Stimulated activated CD8-positive, alpha-beta memory T cell treated with anti-CD3 and anti-CD28 coated beads, Interleukin-15, amount 100 ng/mL, for 24 hours (primary cell): ENCODE results near the gene CHST5.
"Not testable (repeated sequence)": the region's sequence is repeated elsewhere in the genome, so short reads cannot be mapped to it uniquely, and the experiment has no call there.

ENCODE experiments used
- DNase-seq: peaks from one replicate; pipeline ENCODE4 v3.0.0-alpha.2; 2020; ENCODE audit warnings: low read depth

CHST5 gene

DNA sequence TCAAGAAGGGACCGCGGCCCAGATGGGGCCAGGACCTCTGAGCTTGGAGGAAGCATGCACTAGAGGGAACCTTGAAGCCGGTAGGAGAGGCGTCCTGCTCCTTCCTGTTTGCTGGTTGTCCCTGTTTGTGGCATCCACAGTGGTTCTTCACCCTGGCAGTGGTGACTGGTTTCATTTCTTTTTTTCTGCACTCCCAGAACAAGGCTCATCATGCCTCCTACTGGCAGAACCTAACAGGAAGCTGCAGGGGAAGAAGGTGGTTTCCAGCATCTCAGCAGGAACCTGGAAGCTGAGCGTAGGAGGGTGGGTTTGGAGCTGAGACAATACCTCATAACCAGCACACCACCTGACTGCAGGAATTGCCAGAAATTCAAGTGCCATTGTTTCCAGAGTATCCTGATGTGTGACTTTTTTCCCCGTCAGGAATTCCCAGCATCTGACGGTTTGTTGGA lies 14.3 kb upstream of the CHST5 start:
- DNase-seq, result no peak

- DNase-seq, result not testable (repeated sequence)
These were observed 12.5 kb upstream of the CHST5 start for GRCh38 chr16:75548456-75548855.

GRCh38 chr16:75546293-75546692 lies 10.4 kb upstream of the CHST5 start:
- no peak for DNase-seq

DNA sequence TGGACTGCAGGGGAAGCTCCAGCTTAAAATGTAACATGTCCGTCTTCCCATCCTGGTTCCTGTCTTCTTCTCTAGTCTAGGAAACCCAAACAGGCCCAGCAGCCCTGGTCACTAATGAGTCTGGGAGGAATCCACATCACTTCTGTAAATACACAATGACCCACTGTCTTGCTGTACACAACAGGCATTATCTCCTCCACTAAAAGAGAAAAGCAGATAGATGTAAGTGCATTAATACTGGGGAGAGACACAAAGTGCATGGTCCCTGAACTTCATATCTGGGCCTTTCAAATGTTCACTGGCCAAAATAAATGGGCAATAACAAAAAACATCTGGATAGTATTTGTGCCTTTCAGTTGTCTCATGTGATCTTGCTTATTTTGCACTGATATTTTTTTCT lies 10.0 kb upstream of the CHST5 start:
- DNase-seq, result not testable (repeated sequence)

DNA sequence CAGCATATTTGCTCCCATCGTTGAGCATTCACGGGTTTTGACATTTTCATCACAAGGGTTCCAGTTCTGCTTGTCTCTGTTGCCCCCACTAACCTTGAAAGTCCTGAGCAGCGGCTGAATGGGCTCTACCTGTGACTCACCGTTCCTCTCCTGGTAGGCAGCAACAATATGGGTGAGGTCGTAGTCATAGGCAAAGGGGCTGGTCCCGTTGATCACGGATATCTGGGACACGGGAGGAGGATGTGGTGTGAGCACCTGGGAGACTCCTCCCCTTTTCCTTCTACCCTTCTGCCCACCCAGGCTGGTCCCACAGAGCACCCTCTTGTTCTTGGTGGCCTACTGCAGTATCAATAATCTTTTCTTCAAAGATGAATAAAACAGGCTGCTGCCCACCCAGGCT lies 6.6 kb upstream of the CHST5 start:
- DNase-seq, result not testable (repeated sequence)

- no peak for DNase-seq
These were observed 5.3 kb upstream of the CHST5 start for GRCh38 chr16:75541236-75541635.

- not testable (repeated sequence) for DNase-seq
These were observed 3.1 kb upstream of the CHST5 start for GRCh38 chr16:75538882-75539565.

GRCh38 chr16:75537776-75538175 lies 1.9 kb upstream of the CHST5 start:
- DNase-seq, result no peak

- no peak for DNase-seq
These were observed 581 bp downstream of the CHST5 start for GRCh38 chr16:75535211-75535843.

DNA sequence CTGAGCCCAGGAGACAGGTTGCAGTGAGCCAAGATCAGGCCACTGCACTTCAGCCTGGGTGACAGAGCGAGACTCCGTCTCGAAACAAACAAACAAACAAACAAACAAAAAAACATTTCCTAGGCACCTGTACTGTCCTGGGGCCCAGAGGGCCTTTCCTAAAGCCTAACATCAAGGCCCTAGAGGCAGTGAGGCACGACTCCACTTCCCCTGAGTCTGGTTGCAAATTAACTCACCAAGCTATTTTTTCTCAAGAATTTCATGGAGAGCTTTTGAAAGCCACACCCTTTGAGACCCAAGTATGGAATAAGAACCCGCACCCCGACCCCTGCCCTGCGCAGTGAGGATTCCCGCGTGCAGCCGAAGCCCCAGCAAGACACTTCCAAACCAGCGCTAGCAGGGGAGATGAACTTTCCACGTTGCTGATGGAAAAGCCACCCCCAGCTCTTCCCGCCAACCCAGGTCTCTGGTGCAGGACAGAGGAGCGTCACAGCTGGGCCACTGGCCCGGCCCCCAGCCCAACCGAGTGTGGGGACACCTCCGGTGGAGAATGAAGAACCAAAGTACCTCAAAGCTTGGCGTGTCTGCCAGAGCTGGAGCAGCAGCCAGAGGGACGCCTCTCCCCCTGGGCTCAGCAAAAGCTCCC lies 1.2 kb downstream of the CHST5 start:
- no peak for DNase-seq

GRCh38 chr16:75532791-75533190 lies 3.1 kb downstream of the CHST5 start:
- DNase-seq, result no peak

- no peak for DNase-seq
These were observed 3.7 kb downstream of the CHST5 start for GRCh38 chr16:75532142-75532765.

- DNase-seq, result no peak
These were observed 5.9 kb downstream of the CHST5 start for GRCh38 chr16:75529959-75530358.

DNA sequence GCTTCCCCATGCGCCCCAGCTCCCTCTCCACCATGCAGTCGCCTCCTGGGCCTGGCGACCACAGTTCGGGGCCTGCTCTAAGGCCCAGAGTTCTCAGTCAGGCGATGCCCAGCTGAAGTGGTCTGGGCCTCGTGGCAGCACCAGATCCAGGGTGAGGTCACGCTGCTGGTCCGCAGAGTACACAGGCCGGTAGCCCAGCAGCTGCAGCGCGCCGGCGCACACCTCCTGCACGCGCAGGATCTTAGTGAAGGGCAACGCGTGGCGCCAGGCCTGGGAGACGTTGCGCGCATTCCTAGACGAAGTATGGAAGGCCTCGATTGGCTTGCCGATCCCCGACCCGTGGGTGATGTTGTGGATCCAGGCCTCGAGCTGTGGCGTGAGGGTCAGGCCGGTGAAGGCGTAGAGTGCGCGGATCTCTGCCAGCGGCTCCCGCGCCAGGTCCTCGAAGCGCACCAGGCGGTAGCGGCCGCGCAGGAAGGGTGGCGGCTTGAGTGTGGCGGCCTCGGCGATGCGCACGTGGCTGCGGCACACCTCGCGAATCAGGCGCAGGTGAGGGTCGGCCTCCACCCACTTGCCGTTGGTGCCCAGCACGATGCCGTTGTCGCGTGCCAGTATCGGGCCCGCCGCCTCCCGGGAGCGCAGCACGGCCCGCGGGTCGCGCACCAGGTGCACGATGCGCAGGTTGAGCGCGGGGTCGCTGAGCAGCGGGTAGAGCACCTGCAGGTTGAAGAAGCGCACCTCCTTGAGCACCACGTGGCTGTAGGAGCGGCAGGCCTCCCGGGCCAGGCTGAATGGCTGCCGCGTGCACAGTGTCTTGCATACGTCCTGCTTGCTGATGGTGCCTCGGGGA lies 6.6 kb downstream of the CHST5 start:
- DNase-seq, result no peak

DNA sequence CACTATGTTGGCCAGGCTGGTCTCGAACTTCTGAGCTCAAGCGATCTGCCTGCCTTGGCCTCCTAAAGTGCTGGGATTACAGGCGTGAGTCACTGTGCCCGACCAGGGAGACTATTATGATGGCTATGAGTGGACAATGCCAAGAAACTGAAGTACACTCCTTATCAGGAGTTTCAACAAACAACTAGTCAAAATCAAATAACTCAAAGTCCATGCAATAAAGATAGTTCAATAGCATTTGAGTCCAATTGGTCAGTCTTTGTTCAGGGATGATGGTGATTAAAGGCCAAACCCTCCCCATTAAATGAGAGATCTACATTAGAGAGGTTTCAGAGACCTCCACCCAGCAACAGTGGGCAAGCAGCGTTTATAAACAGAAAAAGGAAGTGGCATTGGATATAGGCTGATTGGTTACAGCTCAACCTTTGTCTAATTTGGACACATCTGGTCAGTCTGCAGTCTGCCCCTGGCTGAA lies 8.0 kb downstream of the CHST5 start:
- no peak for DNase-seq

GRCh38 chr16:75526032-75526790 lies 9.7 kb downstream of the CHST5 start:
- DNase-seq, result no peak

DNA sequence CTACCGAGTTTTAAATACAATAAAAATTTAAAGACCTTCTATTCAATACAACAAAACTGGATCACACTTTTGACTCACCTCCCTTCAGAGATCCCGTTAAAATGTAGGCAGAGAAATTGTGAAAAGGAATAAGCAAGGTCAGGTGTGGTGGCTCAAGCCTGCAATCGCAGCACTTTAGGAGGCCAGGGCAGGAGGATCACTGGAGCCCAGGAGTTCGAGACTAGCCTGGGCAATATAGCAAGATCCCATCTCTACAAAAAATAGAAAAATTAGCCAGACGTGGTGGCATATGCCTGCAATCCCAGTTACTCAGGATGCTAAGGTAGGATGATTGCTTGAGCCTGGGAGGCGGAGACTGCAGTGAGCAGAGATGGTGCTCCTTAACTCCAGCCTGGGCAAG lies 16.7 kb downstream of the CHST5 start:
- no peak for DNase-seq

DNA sequence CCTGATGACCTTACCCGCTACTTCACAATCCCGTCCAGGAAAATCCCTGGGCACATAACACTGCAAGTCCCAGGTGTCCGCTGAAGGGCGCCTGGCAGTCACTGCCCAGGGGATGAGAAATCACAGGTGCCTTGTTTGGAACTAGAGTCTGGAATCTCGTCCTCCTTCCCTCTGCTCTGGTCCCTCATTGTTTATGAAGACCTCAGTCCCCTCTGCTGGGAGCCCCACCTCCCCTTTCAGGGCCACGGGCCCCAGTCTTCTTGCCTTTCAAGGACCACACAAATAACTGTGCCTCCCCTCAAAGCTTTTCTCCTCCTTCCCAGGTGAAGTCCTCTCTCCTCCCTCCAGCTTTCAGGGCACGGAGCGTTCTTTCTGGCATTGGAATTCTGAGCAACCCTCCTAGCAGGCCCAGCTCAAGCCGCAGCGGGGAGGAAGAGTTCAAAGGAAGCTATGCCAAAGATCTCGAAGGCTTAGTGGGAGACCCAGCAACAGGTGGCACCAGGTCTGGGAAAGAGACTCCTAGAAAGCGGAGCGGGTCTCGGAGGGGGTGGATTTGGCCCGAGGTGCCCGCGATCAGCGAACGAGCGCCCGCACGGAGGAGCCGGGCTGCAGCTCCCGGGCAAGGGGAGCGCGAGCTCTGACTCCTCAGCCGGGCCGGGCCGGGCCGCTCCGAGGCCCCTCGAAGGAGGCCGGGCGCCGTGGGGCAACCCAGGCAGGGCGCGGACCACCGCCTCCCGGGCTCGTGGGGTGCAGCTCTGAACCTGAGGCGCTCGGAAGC lies 19.5 kb downstream of the CHST5 start:
- DNase-seq, result not testable (repeated sequence)

DNA sequence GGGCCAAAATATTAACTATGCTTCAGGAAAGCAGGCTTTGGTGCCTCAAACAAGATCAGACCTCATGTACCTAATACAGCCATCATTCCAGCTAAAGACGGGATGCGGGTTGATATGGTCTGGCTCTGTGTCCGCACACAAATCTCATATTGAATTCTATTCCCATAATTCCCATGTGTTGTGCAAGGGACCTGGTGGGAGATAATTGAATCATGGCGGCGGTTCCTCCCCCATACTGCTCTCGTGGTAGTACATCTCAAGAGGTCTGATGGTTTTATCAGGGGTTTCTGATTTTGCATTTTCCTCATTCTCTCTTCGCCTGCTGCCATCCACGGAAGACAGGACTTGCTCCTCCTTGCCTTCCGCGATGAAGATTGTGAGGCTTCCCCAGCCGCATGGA lies 21.6 kb downstream of the CHST5 start:
- DNase-seq, result no peak

DNA sequence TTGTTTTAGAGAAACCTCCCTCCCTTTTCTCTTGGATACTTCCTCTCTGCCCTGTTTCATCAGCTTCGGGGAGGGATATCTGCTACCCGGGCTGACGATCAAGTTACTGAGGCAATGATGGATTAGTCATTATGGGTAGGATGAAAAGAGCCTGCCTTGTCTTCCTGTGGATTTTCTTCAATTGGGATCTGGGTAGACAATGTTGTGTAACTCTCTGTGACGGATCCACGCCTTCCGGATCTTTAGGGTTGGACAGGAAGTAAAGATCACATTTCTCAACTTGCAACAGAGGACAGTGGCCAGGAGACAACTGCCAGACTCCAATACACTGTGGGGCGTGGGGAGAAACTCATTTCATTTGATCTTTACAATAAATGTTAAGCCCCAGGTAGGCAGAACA lies 29.3 kb downstream of the CHST5 start:
- DNase-seq, result no peak
